LNCAP (cell line): ENCODE data around the gene CHCHD5.

Source experiments
- TF ChIP-seq, protein P1 (sequence below): fragments of 450-650 bp; IDR thresholded peaks from 2 replicates; pipeline ENCODE4 v1.5.1; 2017; ENCODE audit warnings: mild to moderate bottlenecking

The CHCHD5 gene

DNA sequence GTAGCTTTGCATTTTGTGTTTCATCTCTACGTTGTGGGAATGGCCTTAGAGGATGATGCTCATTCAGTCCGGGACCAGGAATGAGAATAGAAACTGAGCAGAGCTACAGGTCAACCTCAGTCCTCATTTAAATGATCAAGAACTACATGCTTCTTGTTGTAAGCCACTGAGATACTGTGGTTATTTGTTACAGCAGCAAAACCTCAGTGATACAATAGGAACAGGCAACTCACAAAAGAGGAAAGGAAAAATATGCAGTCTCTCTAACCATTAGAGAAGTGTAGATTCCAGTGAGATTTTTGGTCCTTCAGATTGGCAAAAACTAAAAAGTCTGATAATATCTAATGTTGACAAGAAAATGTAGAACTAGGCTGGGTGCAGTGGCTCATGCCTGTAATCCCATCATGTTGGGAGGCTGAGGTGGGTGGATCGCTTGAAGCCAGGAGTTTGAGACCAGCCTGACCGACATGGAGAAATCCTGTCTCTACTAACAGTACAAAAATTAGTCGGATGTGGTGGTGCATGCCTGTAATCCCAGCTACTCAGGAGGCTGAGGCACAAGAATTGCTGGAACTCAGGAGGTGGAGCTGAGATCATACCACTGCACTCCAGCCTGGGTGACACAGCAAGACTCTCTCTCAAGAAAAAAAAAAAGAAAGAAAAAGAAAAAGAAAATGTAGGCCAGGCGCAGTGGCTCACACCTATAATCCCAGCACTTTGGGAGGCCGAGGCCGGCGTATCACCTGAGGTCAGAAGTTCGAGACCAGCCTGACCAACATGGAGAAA, 13.3 kb downstream of the CHCHD5 start:
- TF ChIP-seq, protein P1, sequence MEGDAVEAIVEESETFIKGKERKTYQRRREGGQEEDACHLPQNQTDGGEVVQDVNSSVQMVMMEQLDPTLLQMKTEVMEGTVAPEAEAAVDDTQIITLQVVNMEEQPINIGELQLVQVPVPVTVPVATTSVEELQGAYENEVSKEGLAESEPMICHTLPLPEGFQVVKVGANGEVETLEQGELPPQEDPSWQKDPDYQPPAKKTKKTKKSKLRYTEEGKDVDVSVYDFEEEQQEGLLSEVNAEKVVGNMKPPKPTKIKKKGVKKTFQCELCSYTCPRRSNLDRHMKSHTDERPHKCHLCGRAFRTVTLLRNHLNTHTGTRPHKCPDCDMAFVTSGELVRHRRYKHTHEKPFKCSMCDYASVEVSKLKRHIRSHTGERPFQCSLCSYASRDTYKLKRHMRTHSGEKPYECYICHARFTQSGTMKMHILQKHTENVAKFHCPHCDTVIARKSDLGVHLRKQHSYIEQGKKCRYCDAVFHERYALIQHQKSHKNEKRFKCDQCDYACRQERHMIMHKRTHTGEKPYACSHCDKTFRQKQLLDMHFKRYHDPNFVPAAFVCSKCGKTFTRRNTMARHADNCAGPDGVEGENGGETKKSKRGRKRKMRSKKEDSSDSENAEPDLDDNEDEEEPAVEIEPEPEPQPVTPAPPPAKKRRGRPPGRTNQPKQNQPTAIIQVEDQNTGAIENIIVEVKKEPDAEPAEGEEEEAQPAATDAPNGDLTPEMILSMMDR: no peak

DNA sequence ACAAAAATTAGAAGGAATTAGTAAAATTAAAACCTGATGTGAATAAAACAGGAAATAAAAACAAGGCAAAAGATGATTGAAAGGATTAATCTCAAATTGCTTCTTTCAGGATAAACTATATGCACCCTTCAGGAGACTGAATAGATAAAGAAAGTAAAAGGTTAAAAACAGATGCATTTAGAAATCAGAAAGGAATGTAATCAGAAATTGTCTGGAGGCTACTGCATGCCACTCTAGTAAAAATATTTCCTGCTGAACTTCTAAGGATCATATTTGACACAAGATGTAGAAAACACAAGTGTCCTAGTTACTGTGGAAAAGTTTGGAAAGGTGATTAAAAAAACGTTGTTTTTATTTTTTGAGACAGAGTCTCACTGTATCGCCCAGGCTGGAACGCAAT, 16.2 kb downstream of the CHCHD5 start:
- TF ChIP-seq, protein P1: no peak

DNA sequence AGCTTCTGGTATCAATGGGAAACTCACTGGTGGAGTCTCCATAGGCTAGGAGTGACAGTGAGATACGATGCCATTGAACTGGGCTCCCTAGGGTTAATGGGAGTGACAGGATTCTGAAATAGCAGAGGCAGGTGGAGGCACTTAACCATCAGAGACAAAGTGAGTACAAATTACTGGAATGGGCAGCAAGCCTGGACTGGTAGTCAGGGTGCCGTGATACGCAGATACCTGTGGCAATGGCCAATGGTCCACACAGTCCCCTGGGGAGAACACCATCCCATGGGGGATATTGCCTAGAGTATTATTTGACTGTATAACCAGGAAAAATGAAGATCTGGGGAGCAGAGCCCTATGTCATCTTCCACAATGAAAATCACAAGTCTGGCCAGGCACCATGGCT, 17.3 kb downstream of the CHCHD5 start:
- TF ChIP-seq, protein P1: no peak

DNA sequence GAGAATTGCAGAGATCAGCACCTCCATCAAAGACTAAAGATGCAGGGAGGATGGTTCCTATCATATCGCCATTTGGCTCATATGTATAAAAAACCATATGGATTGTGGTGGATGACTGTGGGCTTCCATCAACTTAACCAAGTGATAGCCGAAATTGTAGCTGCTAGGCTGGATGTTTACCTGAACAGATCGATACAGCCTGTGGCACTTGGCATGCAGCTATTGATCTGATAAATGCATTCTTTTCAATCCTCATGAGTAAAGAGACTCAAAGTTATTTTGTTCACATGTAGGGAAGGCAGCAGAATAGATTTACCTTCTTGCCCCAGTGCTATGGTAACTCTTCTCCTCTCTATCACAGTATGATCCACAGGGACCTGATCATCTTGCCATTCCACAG, 18.5 kb downstream of the CHCHD5 start:
- TF ChIP-seq, protein P1: no peak

DNA sequence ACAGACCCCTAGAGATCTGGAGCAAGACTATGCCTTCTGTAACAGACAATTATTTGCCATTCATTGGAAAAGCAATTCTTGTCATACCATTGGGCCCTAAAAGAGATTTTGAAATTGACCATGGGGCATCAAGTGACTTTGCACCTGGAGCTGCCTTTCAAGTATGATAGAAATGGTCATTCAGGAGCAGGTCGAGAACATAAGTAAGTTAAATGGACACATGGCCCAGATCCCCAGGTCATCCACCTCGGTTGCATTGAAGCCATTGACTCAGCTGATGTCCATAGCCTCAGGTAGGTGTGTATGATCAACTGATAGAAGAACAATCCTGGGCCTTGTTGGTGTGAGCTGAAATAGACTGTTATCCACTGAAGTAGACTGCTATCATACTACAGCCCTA, 19.3 kb downstream of the CHCHD5 start:
- TF ChIP-seq, protein P1: no peak

DNA sequence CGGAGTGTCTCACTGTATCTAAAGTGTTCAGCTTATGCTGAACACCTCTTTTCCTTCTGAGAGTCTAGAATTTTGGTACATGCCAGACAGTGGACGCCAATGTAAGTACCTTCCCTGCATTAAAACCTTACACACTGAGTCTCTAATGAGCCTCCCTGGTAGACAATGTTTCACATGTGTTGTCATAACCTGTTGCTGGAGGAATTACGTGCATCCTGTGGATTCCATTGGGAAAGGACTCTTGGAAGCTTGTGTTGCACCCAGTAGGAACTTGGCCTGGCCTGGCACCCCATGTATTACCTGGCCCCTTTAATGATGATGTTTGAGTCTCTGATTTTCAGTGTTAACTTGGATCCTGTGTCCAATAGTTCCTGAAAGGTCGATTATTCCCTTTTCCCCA, 20.5 kb downstream of the CHCHD5 start:
- TF ChIP-seq, protein P1: no peak

DNA sequence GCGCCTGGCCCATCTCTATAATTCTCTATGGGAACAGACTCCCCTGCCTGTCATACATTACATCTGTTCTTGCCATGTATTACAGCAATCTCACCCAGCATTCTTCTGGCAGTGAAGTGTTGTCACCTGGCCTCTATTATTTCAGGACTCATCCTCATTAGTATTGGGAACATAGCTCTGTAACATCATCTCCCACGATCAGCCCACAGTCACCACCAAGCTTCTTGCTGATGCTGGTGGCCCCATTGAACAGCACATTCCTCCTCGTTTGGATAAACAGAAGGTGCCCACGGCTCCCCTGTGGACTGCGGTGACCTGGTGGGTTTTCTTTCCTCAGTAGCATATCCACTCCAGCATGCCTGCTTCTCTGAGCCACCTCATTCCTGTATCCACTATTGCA, 21.5 kb downstream of the CHCHD5 start:
- TF ChIP-seq, protein P1: no peak

DNA sequence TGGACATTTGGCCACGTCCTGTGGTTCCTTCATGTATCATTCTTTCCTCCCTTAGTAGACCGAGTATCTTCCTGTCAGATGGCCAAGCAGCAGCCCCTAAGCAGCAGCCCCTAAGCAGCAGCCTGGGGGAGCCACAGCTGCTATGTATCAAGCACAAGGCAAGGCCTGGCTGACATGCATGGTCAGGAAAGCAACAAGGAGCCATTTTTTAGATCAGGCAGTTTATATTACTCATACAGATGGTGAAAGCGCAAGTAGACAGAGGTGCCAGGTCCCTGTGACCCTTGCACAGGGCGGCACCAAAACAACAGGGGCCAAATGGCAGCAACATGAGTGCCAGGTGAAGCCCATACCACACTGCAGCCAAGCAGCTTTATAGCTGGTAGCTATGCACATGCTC, 22.1 kb downstream of the CHCHD5 start:
- TF ChIP-seq, protein P1: no peak
